Measurements from ENCODE around the gene XXYLT1. TPM values are rescaled to one million over a fixed set of nuclear protein-coding genes. Genes with fewer than 3 reads are reported as not detected.

XXYLT1 gene
- total and polyA plus RNA-seq, 2 of the 8 experiments (the other 6 are each of a cell fraction or from before 2014, with no cell fraction given), result 18.9 to 23.8 TPM

DNA sequence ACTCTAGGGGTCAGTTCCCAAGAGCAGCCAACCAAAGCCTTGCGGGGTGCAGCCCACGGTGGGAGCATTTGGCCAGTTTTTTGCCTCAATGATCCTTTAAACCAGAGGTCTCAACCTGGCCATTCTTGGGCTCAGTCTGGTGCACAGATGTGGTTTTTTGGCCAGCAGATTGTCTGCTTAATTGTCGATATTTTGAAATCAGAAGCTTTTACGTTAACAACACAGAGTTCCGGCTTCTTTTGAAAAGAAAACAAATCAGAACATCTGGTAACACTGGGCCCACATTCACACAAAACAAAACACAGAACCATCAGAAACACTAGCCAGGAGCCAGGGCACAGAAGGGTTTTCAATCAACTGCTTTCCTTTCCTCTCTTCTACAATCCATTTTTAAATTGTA lies 127.7 kb downstream of the XXYLT1 start (continued):
- TF ChIP-seq KDM1A (IDR thresholded peaks at IDR 0.05; ENCODE audit: borderline replicate concordance, low read length) (no peak), MAFK (IDR thresholded peaks at IDR 0.05; ENCODE audit: low read depth, low read length) (no peak), CHD1 (IDR thresholded peaks at IDR 0.05; ENCODE audit: low read depth, low read length) (no peak)
